Activated T-cell treated with anti-CD3 and anti-CD28 coated beads for 24 hours (primary cell): ENCODE results near the gene PPFIA2.
"Not testable (repeated sequence)": the region's sequence is repeated elsewhere in the genome, so short reads cannot be mapped to it uniquely, and the experiment has no call there.

Experiments used
- DNase-seq: peaks from one replicate; pipeline ENCODE4 v3.0.0-alpha.2; 2020; ENCODE audit warnings: low read depth

Gene PPFIA2

DNA sequence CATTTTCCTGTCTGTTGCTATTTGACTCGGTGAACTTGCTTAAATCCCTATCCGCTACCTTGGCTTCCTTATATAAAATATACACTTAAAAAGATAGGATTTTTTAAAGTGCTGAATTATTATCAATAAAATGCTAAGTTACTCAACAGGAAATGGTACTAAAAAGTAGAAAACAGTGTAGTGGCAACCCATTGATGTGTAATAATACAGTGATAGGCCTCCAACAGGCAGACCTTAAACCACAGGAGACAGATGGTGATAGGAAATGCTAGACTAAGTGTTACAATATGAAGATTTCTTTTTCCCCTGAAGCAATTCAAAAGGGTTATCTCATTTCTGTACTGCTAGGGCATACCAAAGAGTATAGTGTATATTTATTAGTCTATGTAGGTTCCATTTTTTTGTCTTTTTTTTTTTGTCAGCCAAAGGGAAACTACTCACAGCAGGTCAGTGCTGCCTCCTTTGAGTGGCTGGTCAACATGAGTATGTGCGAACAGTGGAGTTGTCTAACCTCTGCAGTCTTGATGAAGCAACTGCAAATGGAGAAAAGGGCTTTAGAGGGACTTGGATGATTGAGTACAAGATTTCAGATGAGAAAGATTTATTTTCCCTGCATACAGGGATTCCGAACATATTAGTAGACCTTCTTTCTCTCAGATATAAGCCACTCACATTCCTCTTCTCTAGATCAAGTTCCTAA, 497.5 kb downstream of the PPFIA2 start:
- DNase-seq: no peak

DNA sequence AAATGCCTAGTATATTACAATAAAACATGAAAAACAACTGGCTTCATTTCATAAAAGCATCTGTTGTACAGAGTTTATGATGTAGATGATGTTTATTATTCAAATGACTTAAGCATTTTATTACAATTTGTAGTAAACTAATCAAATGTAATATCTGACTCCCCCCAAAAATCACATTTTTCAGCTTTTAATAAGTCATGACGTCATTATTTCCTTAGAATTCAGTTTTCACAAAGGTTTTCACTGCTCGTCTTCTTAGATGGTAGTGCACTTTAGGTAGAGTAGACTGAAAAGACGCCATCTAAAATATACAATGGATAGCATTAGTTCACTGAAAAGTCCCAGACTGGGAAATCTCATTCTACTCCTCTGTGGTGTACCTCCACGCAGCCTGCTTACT, 499.8 kb downstream of the PPFIA2 start:
- no peak for DNase-seq

DNA sequence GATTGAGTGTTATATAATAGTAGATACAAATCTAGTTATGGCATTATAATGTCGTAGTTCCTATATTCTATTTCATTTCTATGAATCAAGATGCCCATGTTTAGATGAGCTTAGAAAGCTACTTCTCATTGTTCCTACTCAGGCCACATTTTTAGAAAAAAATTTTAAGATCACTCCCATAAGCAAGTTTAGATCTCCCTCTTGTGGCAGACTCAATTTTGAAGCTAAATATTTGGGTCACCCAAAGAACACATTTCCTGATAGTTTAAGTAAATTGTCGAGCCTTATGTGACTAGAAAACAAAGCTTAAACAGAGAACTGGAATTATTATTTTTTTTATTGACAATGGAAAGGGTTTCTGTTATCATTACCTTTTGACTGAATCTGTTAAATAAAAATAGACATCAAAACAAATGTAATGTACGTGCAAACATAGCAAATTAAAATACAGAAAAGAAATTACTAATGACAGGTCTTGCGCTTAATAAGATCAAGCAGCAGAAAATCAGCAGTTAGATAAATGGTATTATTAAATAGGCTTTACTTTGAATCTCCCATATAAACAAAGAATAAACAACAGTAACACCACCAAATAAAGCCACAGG, 501.1 kb downstream of the PPFIA2 start:
- no peak for DNase-seq

DNA sequence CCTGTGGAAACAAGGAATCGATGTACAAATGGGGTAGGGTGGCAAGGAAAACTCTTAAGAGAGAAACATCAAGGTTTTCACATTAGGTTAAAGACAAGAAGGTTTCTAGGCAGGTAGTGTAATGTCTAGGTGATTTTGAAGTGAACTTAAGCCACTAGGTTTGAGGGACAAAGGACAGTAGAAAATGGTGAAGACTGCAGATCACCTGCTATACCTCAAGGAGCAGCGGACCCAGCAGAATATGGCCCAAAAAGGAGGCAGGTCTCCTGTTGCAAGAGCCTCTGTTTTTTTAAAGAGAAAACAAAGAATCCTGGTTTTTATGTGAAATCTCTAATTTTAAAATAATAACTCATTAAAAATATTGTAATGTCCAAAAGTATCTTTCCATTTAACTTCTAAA, 503.2 kb downstream of the PPFIA2 start:
- no peak for DNase-seq

DNA sequence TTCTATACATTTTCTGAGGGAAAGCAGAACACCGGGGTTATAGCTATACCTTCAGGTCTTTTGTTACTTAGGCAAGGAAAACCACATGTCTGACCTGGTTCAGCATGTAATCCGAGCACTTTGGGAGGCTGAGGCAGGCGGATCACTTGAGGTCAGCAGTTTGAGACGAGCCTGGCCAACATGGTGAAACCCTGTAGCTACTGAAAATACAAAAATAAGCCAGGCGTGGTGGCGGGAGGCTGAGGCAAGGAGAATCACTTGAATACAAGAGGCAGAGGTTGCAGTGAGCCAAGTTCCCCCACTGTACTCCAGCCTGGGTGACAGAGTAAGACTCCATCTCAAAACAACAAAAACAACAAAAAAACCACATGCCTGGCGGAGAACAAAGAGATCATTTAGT, 503.7 kb downstream of the PPFIA2 start:
- no peak for DNase-seq

DNA sequence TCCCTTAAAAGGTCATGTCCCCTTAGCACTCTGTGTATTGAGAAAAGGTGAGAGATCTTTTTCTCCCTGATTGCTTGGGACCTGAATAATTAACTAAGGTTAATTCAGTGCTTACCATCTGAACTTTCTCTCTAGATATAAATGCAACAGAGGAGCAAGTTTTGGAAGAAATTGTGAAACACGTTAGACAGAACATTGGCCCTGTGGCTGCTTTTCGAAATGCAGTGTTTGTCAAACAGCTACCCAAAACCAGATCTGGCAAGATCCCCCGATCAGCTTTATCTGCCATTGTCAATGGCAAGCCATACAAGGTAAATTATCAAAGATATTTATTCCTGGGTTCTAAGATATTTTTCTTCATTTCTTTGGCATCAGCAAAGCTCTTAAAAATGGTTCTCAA, 505.8 kb downstream of the PPFIA2 start:
- no peak for DNase-seq

DNA sequence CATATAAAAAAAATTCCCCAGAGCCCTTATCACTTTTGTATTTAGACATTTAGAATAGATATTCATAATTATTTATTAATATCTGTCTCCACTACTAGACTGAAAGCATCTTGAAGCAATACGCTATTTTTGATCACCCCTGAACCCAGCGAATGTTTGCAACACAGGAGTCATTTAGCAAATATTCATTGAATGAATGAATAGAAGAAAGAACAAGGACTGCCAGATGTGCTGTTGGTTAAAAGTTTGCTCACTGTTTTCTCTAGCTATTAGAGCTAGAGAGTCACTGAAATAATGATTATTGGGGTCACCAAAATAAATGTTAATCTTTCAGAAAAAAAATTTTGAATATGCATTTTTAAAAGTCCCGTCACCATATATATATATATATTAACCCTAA, 506.9 kb downstream of the PPFIA2 start:
- no peak for DNase-seq

DNA sequence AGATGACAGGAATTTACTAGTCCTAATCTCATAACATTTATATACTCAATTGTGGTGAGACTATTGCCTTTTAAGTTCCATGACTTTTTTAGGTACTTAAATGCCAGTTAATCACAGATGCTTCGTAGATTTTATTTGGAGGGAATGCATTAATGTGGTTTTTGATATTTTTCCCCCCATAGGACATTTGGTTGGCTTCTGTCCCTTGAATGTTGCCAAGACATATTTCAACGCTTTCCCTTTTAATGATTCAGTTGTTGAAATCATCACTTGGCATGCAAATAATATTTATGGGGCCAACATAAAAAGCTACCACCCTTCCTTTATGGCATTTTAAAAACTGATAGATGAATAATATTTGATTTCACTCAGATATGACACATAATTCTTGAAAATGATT, 509.2 kb downstream of the PPFIA2 start:
- no peak for DNase-seq

DNA sequence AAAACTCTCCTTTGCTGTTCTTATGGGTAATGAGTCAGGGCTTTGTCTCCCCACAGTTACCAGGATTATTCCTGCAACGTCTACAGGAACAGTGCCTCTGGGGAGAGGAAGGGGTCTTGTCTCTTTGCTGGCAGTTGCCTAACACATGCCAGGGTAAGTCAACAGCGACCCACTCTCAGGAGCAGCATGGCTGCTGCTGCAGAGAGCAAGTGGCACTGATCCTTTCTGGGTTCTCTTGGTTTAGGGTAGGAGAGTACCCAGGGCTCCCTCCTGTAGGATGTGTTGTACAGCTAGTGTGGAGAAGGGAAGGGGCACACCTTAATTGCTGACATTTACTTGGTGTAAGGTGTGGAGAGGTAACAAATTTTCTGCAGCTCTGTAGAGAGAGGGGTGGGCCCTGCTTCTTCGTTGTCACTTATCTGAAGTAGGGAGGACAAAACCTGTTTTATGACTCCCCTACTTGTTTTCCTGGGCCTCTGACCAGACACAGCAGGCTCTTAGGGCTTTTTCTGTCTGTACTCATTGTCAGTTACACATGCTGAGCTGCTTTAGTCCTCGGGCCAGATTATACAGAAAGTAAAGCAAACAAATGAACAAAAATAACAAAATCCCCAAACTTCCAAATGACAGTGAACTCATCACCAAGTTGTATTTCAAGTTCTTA, 513.1 kb downstream of the PPFIA2 start:
- DNase-seq: no peak

DNA sequence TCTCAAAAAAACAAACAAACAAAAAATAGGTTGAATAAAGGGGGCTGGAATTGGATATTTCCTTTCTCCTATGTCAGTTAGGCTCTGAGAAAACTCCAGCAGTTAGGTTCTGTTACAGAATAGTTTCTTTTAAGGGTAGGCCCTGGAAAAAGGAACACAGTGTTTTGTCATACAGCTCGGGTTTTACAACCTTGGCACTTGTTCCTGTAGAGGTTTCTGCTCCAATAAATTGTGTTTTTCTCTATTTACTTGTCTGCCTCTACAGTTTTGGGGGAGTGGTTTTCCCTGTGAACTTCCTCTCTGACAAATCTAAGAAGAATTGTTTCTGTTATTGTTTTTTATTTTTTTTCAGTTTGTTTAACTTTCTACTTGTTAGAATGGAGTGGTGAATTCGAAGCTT, 513.7 kb downstream of the PPFIA2 start:
- DNase-seq: no peak

DNA sequence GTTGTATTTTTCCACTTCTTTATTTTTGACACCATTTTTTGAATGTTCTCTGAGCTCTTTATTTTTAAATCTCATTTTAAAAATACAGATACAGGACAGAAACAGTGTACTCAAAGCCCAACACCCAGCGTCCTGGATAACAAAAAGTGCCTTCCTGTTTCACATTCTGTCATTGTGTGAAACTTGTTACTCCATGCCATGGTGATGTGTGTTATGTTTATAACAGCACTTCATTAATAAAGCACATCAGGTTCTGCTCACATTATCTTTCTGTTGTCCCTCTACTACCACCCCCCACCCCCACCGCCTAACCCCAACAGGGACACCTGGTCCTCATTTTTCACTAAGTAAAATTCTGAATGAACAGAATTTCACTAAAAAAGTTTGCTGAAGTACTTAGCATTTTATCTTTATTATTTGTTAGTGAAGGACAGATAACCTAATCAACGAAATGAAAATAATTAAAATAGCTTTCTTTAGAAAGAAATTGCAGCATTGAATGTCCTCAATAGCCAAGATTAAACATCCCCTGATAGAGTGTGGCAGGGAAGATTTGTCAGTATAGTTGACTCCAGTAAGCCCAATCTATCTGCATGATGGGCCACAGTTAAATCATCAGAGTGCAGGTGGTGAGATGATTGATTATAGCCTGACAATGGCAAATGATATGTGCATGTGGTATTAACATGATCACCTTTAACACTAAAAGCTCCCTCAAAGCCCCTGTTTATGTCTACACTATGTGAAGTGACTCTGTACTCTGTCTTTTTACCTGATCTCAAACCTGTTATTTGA, 527.4 kb downstream of the PPFIA2 start:
- DNase-seq: no peak

DNA sequence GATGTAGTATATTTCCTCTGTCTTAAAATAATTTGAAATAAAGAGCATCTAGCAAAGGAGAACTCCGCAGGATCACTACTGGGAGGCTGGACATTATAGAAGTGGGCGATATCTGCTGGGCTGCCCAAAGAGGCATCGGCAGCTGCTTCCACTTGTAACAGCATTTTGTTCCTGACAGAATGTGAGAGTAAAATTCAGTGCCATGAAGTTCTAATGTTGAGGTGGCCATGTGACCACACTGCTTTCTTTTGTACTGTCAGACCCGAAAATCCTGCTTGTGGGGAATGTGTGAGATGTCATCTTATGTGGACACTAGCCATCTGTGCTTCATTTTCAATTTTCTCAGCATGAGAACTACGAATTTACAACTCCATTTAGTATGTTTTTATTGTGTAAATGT, 529.4 kb downstream of the PPFIA2 start:
- no peak for DNase-seq

DNA sequence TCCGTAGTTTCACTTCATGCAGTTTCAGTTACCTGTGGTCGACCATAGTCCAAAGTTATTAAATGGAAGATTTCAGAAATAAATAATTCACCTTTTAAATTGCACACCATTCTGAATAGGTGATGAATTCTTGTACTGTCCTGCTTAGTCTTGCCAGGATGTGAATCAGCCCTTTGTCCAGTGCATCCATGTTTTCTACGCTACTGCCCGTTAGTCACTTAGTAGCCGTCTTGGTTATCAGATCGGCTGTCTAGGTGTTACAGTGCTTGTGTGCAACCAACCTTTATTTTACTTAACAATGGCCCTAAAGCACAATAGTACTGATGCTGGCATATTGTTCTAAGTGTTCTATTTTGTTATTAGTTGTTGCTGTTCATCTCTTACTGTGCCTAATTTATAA, 534.5 kb downstream of the PPFIA2 start:
- DNase-seq: no peak

DNA sequence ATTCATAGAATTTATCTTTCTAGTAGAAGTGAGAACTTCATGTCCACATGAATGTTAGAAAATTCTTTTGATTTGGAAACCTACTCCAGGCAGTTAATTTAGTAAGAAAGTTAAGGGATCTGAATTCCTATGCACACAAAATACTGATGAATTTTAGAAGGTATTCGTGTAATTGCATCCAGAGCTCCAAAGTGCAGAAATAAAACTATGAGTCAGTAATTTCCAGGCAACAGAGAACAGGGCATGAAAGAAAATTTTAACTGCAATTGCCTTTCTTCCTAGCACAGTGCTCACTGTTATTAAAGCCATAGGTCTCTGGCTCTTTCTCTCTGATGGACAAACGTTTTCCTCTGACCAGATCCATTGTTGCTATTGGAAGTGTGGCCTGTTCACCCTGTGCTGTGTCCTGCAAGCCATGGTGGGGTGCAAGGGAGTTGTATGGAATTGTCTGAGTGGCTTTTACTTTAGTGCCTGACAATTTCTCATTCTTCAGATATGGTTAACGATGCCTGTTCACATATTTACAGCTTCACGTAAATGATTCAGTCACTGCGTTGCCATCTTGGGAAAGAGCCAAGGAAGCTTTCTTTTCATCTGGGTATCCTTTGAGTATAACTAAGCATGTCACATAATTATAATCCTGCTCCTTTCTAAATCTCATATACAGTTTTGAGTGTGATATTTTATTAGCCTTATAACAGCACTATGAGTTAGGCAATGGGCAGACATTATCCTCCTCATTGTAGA, 536.1 kb downstream of the PPFIA2 start:
- no peak for DNase-seq

DNA sequence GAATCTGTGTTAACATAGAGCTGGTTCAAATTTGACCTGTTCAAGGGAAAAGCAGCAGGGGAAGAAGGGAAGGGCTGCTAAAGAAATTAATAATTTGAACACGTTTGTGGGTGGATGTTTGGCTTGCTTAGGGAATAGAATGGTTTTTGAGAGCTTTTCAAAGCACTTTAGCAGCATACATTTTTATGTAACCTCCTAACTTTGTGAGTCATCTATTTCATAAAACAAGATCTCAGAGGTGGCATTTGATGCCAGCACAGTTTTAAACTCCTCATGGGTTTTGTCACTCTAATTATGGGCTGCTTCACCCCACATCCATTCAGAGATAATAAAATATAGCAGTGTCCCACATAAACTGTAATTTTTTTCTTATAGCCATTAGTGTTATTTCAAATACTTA, 537.5 kb downstream of the PPFIA2 start:
- DNase-seq: no peak

DNA sequence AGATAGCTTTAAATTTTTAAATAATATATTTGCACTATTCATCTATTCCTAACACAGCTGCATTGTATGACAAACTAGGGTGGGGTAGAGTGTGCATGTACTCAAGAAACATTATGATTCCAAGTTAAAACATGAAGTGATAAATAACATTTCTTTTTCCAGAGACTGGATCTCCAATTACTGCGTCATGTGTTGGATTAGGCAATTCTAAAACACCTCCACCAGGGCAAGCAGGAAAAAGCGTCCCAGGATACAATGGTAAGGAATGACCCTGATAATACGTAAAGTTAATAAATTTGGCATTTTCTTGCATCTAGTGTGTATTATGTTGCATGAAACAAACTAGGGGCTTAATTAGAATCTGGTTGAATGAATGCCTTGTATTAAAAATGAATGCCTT, 542.4 kb downstream of the PPFIA2 start:
- DNase-seq: no peak

DNA sequence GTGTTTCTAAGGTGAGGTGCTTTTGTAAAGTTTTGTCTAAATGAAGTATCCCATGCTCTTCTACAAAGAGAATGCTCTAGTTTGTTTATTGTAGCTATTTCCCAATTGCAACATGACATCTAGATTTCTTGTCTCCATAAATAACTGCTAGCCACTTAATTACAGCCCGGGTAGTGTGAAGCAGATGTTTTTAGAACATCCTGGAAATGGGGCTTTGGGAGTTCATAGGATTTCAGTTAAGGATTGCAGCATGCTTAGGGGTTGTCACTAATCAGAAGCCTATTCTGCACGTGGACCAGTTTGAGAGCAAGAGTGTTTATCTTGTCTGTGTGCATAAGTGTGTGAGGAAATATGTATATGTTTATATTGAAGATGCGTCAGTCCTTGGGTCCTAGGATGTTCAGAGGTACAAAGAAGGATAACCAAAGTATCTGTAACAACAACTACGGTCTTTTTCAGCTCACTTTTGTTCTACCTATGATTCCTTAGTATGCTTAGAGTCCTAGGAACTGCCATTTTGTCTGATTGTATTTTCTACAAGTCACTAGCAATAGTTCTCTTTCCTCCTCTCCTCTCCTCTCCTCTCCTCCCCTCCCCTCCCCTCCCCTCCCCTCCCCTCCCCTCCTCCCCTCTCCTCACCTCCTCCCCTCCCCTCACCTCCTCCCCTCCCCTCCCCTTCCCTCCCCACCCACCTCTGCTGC, 546.0 kb downstream of the PPFIA2 start:
- no peak for DNase-seq

DNA sequence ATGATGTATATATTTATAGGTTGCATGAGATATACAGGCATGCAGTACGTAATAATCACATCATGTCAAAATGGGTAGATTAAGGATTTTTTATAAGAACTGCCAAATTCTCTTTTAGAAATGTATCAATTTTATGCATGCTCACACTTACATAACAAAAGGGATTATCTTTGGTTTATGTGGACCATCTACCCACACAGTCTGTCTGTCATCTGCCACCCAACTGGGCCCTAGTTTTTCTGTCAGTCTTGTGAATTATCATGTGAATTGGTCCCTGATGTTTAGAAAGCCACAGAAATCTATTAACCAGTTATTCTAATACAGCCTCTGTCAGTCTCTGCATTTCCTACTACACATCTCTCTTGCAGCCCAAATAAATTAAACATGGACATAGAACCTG, 547.8 kb downstream of the PPFIA2 start:
- no peak for DNase-seq

DNA sequence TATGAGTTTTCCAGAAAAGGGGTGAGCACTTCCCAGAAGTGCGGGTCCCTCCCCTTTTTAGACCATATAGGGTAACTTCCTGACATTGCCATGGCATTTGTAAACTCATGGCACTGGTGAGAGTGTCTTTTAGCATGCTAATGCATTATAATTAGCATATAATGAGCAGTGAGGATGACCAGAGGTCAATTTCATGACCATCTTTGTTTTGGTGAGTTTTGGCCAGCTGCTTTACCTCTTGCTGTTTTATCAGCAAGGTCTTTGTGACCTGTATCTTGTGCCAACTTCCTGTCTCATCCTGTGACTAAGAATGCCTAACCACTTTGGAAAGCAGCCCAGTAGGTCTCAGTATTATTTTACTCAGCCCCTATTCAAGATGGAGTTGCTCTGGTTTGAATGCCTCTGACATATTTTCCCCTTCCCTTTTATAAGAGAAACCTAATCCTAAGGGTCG, 549.4 kb downstream of the PPFIA2 start:
- DNase-seq: not testable (repeated sequence)

DNA sequence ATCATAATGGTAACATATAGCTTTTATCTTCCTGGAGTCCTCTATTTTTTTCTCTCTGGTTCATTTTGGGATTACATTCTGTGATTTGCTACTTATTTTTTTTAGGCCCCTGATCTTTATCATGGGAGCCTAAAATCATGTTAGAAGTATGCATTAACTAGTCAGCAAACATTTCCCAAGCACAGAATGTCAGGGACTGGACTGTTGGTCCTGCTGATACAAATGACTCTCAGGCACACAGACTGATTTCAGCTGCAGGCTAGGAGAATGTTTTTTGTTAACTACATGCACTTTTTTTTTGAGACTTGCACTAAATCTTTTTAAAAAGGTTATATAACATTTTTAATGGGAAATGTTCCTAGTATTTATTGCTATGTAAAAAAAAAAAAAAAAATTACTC, 550.1 kb downstream of the PPFIA2 start:
- DNase-seq: no peak

DNA sequence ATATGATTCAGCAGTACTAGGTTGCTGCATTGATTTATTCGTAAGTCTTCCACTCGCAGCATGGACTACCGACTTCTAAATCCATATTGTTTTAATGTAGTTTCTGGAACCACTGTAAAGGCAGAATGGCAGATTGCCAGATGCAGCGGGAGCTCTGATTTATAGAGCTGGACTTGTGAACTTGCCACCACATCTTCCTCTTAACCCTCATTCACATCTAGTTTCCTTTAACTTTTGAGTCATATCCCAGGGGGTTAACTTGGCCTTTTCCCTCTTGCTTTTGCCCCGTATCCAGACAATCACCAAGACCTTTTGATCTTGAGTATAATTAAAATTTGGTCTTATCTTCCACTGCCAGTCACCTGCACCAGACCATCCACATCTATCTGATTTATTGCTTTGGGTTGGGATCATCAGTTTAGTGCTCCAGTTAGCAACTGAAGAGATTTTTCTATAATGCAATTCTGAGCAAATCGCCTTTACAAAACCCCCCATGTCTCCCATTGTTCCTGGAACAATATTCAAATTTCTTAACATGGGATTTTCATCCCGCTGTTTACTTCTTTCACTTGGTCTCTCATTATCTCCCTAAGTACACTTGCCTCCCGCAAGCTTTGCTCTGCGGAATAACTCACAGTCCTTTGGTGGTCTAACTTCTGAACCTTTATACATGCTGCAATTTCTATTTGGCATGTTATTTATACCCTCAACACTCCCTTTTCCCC, 550.8 kb downstream of the PPFIA2 start:
- no peak for DNase-seq
